K562 (cell line): Measurements from ENCODE around the gene ZNF442. TPM values are rescaled to one million over a fixed set of nuclear protein-coding genes. Genes with fewer than 3 reads are reported as not detected.
"Not testable (repeated sequence)": the region's sequence is repeated elsewhere in the genome, so short reads cannot be mapped to it uniquely, and the experiment has no call there.

Experiments
- ATAC-seq: fragments of 200-7000 bp; cut with Tn5 transposase; 3 replicates; pipeline ENCODE4 v1.9.1; 2020; ENCODE audit warnings: moderate library complexity
- BruUV-seq: library from RNA; stranded (reverse); fragments of 400-500 nt; replicated peaks from 2 replicates; lab custom pipeline; 2021; lab: Mats Ljungman, UMichigan
- CTCF ChIA-PET: fragments of 300-600 bp; formaldehyde crosslinking; extraction: SDS; loops from one replicate; lab custom pipeline; 2021; ENCODE audit warnings: low intra/inter-chr PET ratio; lab: Yijun Ruan, JAX
- POLR2A ChIA-PET: fragments of 300-600, 350-650 bp; sonication (Branson Sonifier 250); formaldehyde crosslinking; extraction: SDS; loops from one replicate; lab custom pipeline; 2021; ENCODE audit warnings: antibody characterized with exemption, inconsistent platforms; lab: Yijun Ruan, JAX
- DNase-seq, 4 experiments: peaks; one replicate each; pipeline versions ENCODE4 v3.0.0 to v3.0.0-alpha.2; 2011 to 2018; ENCODE audit warnings: low spot score in 3 of 4, mixed read lengths in 3 of 4; ENCODE audit errors: extremely low read depth in 1 of 4
- FAIRE-seq: peaks from 2 replicates; lab custom pipeline; 2011; peaks lifted over from hg19 to GRCh38; lab: Jason Lieb, UNC
- H2AFZ ChIP-seq: 2 replicates; pipeline ENCODE4 v1.6.0; 2011; ENCODE audit warnings: low read depth, low read length, control low read depth, inconsistent platforms
- H3K27ac ChIP-seq: fragments of 200-600 bp; 3 replicates; pipeline ENCODE4 v1.8.0; 2011; ENCODE audit warnings: low read depth, mild to moderate bottlenecking, control low read depth, inconsistent platforms, low read length, moderate library complexity, mixed read lengths; ENCODE audit errors: extremely low read depth
- H3K27me3 ChIP-seq, 2 experiments: fragments of 300-600 bp in 1 of 2; 2 replicates in 1 of 2; 3 replicates in 1 of 2; pipeline versions ENCODE4 v1.6.0 to v1.8.0; 2011; ENCODE audit warnings: inconsistent platforms in 2 of 2, low read length in 2 of 2, mild to moderate bottlenecking in 1 of 2, mixed read lengths in 1 of 2, moderate library complexity in 1 of 2; ENCODE audit not compliant: control insufficient read depth in 2 of 2, insufficient read depth in 2 of 2
- H3K36me3 ChIP-seq: fragments of 300-600 bp; 3 replicates; pipeline ENCODE4 v1.8.0; 2011; ENCODE audit warnings: mild to moderate bottlenecking, low read length, inconsistent platforms; ENCODE audit not compliant: control insufficient read depth, insufficient read depth
- H3K4me1 ChIP-seq, 2 experiments: fragments of 200-600 bp in 1 of 2; replicated peaks in 1 of 2; 2 replicates in 1 of 2; 3 replicates in 1 of 2; pipeline versions ENCODE4 v1.5.1 to v1.8.0; 2011; ENCODE audit warnings: inconsistent platforms in 2 of 2, low read length in 2 of 2, mild to moderate bottlenecking in 1 of 2, mixed read lengths in 1 of 2, moderate library complexity in 1 of 2; ENCODE audit not compliant: control insufficient read depth in 2 of 2, insufficient read depth in 2 of 2
- H3K4me2 ChIP-seq: 2 replicates; pipeline ENCODE4 v1.6.1; 2011; ENCODE audit warnings: low read length, control low read depth, inconsistent platforms, mixed read lengths; ENCODE audit not compliant: insufficient read depth
- H3K4me3 ChIP-seq: fragments of 200-600 bp; sonication (generic), shearing (Covaris generic); 2 replicates; pipeline ENCODE4 v1.5.1; 2016; ENCODE audit warnings: control low read depth, inconsistent platforms
- H3K79me2 ChIP-seq: fragments of 200-600 bp; 3 replicates; pipeline ENCODE4 v1.8.0; 2011; ENCODE audit warnings: low read length, inconsistent platforms; ENCODE audit not compliant: control insufficient read depth, insufficient read depth
- H3K9ac ChIP-seq, 2 experiments: 2 replicates each; pipeline versions ENCODE4 v1.6.0 to v1.6.1; 2011; ENCODE audit warnings: low read depth in 2 of 2, low read length in 2 of 2, control low read depth in 1 of 2, inconsistent platforms in 1 of 2, mild to moderate bottlenecking in 1 of 2, mixed read lengths in 1 of 2; ENCODE audit not compliant: insufficient read depth in 1 of 2
- H3K9me1 ChIP-seq: one replicate; pipeline ENCODE4 v1.6.0; 2011; ENCODE audit warnings: inconsistent platforms, mild to moderate bottlenecking, low read length, moderate library complexity; ENCODE audit not compliant: control insufficient read depth, insufficient read depth
- H3K9me3 ChIP-seq: replicated peaks from 2 replicates; pipeline ENCODE4 v1.5.1; 2011; ENCODE audit warnings: low read depth, low read length, inconsistent platforms; ENCODE audit not compliant: control insufficient read depth, insufficient read depth
- H4K20me1 ChIP-seq: replicated peaks from 2 replicates; pipeline ENCODE4 v1.6.1; 2011; ENCODE audit warnings: low read length, inconsistent platforms, mixed read lengths; ENCODE audit not compliant: control insufficient read depth, insufficient read depth
- ZNF75A ChIP-seq: fragments of 450-650 bp; formaldehyde crosslinking; IDR thresholded peaks from 2 replicates; pipeline ENCODE4 v1.4.0; 2020; ENCODE audit warnings: mild to moderate bottlenecking
- WGBS: fragments of 100-300 bp; shearing (Covaris generic); methylation state at CpG from one replicate; pipeline ENCODE4 v1.1.6; 2016; ENCODE audit warnings: low coverage, mixed read lengths; ENCODE audit not compliant: insufficient coverage; ENCODE audit errors: missing lambda C conversion rate; 5-methylcytosine and 5-hydroxymethylcytosine counted together
- in situ Hi-C: fragments of 300-500 bp; cut with MboI; formaldehyde crosslinking; loops from 4 replicates; pipeline ENCODE4 v1.15.0; 2018; ENCODE audit warnings: inconsistent platforms, mixed read lengths
- intact Hi-C: fragments of 100-400 bp; cut with micrococcal nuclease; formaldehyde crosslinking; loops from 2 replicates; pipeline ENCODE4 v1.14.2; 2022
- polyA plus RNA-seq, 8 experiments: library from polyadenylated mRNA; depleted of rRNA in 4 of 8; stranded (reverse) in 5 of 8; unstranded in 3 of 8; fragments of >200 nt; fragmentation: Nextera tagmentation in 2 of 8; fragmentation: Illumina TruSeq in 1 of 8; extraction: Ambion mirVana in 2 of 8; extraction: Trizol in 1 of 8; gene quantifications; 2 replicates each; pipeline versions ENCODE4 v1.2.1 to v1.2.3, GENCODE V29; 2011 to 2014; ENCODE audit warnings: inconsistent platforms in 1 of 8, missing spikeins in 1 of 8
- total RNA-seq, 7 experiments: library from RNA; depleted of rRNA in 6 of 7; stranded (reverse); fragments of >200 nt in 6 of 7; fragmentation: Illumina TruSeq in 2 of 7; extraction: Trizol in 2 of 7; gene quantifications; 2 replicates each; pipeline versions ENCODE4 v1.2.1 to v1.2.3, GENCODE V29; 2011 to 2021; ENCODE audit warnings: low replicate concordance in 1 of 7

The ZNF442 gene
- total and polyA plus RNA-seq, 9 of the 15 experiments (the other 6 are each of a cell fraction or from before 2014, with no cell fraction given), result 1.7 to 7.0 (median 4.1) TPM

DNA sequence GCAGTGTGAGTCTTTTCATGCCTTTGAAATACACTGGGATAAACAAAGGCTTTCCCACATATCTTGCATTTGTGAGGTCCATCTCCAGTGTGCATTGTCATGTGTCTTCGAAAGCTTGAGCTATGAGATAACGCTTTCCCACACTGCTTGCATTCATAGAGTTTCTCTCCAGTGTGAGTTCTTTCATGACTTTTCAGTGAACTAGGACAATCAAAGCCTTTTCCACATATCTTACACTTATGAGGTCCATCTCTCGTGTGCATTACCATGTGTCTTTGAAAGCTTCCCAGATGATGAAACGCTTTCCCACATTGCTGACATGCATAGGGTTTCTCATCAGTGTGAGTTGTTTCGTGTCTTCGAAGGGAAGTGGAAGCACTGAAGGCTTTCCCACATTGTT, 25.7 kb upstream of the ZNF442 start:
- H3K27ac ChIP-seq, BruUV-seq, H3K9me3 ChIP-seq, H3K4me3 ChIP-seq, DNase-seq, intact Hi-C loops, POLR2A ChIA-PET, H2AFZ ChIP-seq, H3K9me1 ChIP-seq, CTCF ChIA-PET, FAIRE-seq, H3K9ac ChIP-seq, H4K20me1 ChIP-seq, H3K79me2 ChIP-seq, H3K27me3 ChIP-seq, in situ Hi-C loops, H3K4me2 ChIP-seq, H3K4me1 ChIP-seq, ATAC-seq: not testable (repeated sequence)
- peaks cover 11% of the 10 kb centered on the region; the same call in 2 of the 3 replicates for H3K36me3 ChIP-seq
- 0 out of 2 replicates have a peak, but pooled peaks have one; percentile 71 for TF ChIP-seq ZNF75A (CRISPR knock-in tag)
- 66% methylated on average over 6 of the region's 6 CpGs for WGBS

DNA sequence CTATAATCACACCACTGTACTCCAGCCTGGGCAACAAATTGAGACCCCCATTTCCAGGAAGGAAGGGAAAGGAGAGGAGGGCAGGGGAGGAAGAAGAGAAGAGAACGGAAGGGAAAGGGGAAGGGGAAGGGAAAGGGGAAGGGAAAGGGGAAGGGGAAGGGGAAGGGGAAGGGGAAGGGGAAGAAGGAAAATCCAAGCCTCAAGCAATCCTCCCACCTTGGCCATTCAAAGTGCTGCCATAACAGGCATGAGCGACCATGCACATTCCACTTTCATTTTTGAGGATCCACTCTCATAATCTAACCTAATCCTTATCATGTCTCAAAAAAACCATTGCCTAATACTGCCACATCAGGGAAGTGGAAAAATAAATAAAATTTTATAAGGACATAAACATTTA, 20.9 kb upstream of the ZNF442 start:
- in situ Hi-C loops, intact Hi-C loops: not testable (repeated sequence)

More for the DNA sequence above, 20.9 kb upstream of the ZNF442 start:
- DNase-seq, H3K9ac ChIP-seq, H3K4me3 ChIP-seq, H4K20me1 ChIP-seq, CTCF ChIA-PET, H3K9me3 ChIP-seq, H2AFZ ChIP-seq, H3K36me3 ChIP-seq, FAIRE-seq, H3K4me1 ChIP-seq, H3K4me2 ChIP-seq, BruUV-seq, H3K27me3 ChIP-seq, H3K27ac ChIP-seq, H3K9me1 ChIP-seq, H3K79me2 ChIP-seq, ATAC-seq: not testable (repeated sequence)
- POLR2A ChIA-PET, result interaction anchor here (0.6 to 0.8 kb wide), 2 partner anchors 14 to 21 kb away, joined by 4 to 6 read pairs; partner anchors contain the start of genes ZNF442 and ZNF799
- 83% methylated on average over 1 of the region's 2 CpGs for WGBS
